Measurements from ENCODE around the gene CARD8. TPM values are rescaled to one million over a fixed set of nuclear protein-coding genes. Genes with fewer than 3 reads are reported as not detected.

The CARD8 gene, protein sequence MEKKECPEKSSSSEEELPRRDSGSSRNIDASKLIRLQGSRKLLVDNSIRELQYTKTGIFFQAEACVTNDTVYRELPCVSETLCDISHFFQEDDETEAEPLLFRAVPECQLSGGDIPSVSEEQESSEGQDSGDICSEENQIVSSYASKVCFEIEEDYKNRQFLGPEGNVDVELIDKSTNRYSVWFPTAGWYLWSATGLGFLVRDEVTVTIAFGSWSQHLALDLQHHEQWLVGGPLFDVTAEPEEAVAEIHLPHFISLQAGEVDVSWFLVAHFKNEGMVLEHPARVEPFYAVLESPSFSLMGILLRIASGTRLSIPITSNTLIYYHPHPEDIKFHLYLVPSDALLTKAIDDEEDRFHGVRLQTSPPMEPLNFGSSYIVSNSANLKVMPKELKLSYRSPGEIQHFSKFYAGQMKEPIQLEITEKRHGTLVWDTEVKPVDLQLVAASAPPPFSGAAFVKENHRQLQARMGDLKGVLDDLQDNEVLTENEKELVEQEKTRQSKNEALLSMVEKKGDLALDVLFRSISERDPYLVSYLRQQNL
- 10 to 100 TPM; 15.8 to 21.0 TPM for total RNA-seq

DNA sequence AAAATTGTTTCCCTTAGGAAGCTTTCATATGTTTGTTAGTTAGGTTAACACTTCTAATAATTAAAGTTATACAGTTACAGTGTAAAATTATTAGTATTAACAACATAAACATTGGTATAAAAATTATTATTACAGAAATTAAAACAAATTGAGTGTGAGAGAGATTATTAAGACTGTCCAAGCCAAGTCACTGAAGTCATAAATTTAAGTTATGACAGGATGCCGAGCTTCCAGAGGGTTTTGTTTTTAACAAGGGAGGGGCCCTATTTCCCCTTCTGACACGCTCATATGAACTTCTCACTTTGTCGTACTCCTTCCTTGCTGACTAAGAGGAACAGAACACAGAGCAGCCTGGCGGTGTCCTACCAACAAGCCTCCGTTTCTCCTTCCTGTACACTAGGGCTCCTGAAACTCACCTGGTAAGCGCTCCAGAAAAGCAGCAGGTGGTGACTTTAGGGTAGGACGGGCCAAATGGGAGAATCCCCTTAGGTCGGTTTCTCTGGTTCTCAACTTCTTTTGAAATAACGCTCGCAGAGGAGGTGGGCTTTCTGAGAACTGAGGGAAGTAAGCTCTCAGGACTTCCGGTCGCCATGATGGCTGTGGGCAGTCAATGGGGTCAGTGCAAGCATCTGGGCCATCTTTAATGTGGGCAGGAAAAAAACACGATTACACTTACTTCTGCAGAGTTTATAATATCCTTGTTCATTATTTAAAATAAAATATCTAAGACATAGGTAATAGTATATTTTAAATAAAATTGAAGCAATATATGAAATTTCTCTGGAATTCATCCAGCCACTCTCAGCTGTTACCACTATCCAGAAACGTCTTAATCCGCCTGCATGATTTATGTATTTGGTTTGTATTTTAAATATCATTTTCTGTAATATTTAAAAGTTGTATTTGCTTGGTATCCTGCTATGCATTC lies at the start of gene CARD8:
Gene CARD8, minus strand, starts transcription at position 537 of the 928 bp plus-strand sequence. CDS start 14,892 bp downstream, outside the sequence.

DNA sequence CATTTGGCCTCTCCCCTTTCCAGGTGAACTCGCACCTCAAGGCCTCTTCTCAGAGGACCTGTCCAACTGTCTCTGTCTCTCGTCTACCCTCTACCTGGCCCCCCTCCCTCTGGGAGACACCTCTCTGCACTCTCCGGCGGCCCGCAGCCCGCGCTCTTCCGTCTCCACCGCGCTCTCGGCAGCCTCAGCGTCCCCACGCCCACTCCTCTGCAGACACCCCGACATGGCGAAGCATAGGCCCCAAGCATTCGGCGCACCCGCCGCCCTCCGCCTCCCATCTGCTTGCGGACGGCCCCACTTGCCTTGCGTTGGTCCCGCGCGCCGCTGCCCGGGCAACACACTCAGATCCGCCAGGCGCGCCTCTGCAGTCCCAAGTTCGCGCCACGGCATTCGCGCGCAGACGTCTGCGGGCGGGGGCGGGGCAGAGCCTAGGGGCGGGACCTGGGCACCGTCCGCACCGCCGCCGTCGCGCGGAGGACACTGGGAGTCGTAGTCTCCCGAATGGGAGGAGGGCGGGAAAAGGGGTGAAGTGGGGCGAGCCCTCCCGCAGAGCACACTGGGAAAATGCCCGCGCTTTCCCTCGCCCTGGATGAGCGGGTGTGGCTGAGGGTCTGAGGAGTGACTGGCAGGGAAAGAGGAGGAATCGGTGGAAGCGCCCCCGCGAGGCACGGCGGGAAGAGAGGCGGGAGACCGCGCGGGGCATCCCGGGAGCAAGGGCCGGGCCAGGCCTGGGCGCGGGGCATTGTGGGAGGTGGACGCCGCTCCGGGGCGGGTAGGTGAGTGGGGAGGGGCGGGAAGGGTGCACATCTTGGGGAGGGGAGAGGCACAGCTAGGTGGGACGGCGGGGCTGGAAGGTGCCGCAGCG lies 85.5 kb downstream of the CARD8 start, which contains the start of the genes LIG1 and ZSWIM9:
Gene LIG1, minus strand, starts transcription at position 406 of the 865 bp plus-strand sequence. CDS start 4,778 bp downstream, outside the sequence.
Gene ZSWIM9, plus strand, starts transcription at position 742 of the 865 bp plus-strand sequence. CDS start 1,123 bp downstream, outside the sequence.

Other genes with a start within 250 kb of the CARD8 start
- gene CABP5, start 211.8 kb downstream of the CARD8 start, total RNA-seq = not detected
- 10 to 100 TPM; 10.3 to 59.5 TPM for gene PLA2G4C, start 145.1 kb downstream of the CARD8 start, total RNA-seq
- 10 to 100 TPM; 28.6 to 72.3 TPM for gene LIG1, start 85.6 kb downstream of the CARD8 start, total RNA-seq
- gene ZSWIM9, start 85.2 kb downstream of the CARD8 start, total RNA-seq = 1 to 10 TPM; 2.7 to 2.8 TPM
- gene ZNF114, start 14.2 kb upstream of the CARD8 start, total RNA-seq = 1 to 10 TPM in 1 of 2 donors, under 1 TPM in 1; 0.69 to 2.0 TPM
- 100 to 1,000 TPM; 226 to 291 TPM for gene EMP3, start 69.6 kb upstream of the CARD8 start, total RNA-seq
- gene TMEM143, start 108.0 kb upstream of the CARD8 start, total RNA-seq = 1 to 10 TPM; 3.7 to 7.2 TPM
- gene SYNGR4, start 108.5 kb upstream of the CARD8 start, total RNA-seq = not detected
- gene KDELR1, start 135.6 kb upstream of the CARD8 start, total RNA-seq = 10 to 100 TPM; 41.3 to 54.6 TPM
- 1 to 10 TPM in 1 of 2 donors, under 1 TPM in 1; 0.67 to 1.0 TPM for gene GRIN2D, start 137.8 kb upstream of the CARD8 start, total RNA-seq
- 10 to 100 TPM; 37.5 to 54.6 TPM for gene GRWD1, start 190.1 kb upstream of the CARD8 start, total RNA-seq
- under 1 TPM; 0.33 to 0.34 TPM for gene KCNJ14, start 199.7 kb upstream of the CARD8 start, total RNA-seq
- 10 to 100 TPM; 33.3 to 34.1 TPM for gene CYTH2, start 213.5 kb upstream of the CARD8 start, total RNA-seq

Data from melanocyte of skin (primary cell).